Measurements from ENCODE around the gene KRT7.
"Not testable (repeated sequence)": the region's sequence is repeated elsewhere in the genome, so short reads cannot be mapped to it uniquely, and the experiment has no call there.

Gene KRT7

GRCh38 chr12:52238916-52239646 is 6.0 kb downstream of the KRT7 start:
- CTCF ChIA-PET = interaction anchor here (1.0 to 2.7 kb wide), 5 partner anchors 40 to 741 kb away, joined by 3 to 21 read pairs (median 6); no protein-coding TSS in a partner anchor
- no peak for DNase-seq (ENCODE audit: low read depth, low spot score)
- POLR2A ChIA-PET = no interaction called here
- no peak for TF ChIP-seq CTCF (IDR thresholded peaks at IDR 0.05; ENCODE audit: insufficient read depth, low read length, missing control alignments)
- no peak overlapping the region for H3K4me3 ChIP-seq (ENCODE audit: low read depth, low read length)

- no peak for TF ChIP-seq CTCF (IDR thresholded peaks at IDR 0.05; ENCODE audit: insufficient read depth, low read length, missing control alignments)
- no peak overlapping the region for H3K4me3 ChIP-seq (ENCODE audit: low read depth, low read length)
- CTCF ChIA-PET = interaction anchor here (1.0 kb wide), 1 partner anchor 39 kb away, joined by 3 read pairs; no protein-coding TSS in a partner anchor
- POLR2A ChIA-PET = no interaction called here
- DNase-seq (ENCODE audit: low read depth, low spot score) = no peak
These were observed 6.7 kb downstream of the KRT7 start for GRCh38 chr12:52239767-52240166.

- POLR2A ChIA-PET; H3K4me3 ChIP-seq (ENCODE audit: low read depth, low read length); DNase-seq (ENCODE audit: low read depth, low spot score): not testable (repeated sequence)
- CTCF ChIA-PET = interaction anchor here (1.0 kb wide), 1 partner anchor 39 kb away, joined by 3 read pairs; no protein-coding TSS in a partner anchor
These were observed 7.2 kb downstream of the KRT7 start for GRCh38 chr12:52240247-52240646.

GRCh38 chr12:52241205-52241842 is 8.3 kb downstream of the KRT7 start:
- ChIA-PET CTCF (interaction anchor here (1.4 to 13.9 kb wide), 3 partner anchors 29 to 86 kb away, joined by 3 to 128 read pairs (median 5); no protein-coding TSS in a partner anchor), POLR2A (no interaction called here)
- no peak for TF ChIP-seq CTCF (IDR thresholded peaks at IDR 0.05; ENCODE audit: insufficient read depth, low read length, missing control alignments)
- no peak for DNase-seq (ENCODE audit: low read depth, low spot score)
- H3K4me3 ChIP-seq (ENCODE audit: low read depth, low read length) = no peak overlapping the region

GRCh38 chr12:52242442-52243258 is 9.6 kb downstream of the KRT7 start:
- ChIA-PET CTCF (interaction anchor here (1.3 to 13.9 kb wide), 3 partner anchors 36 to 86 kb away, joined by 3 to 128 read pairs (median 5); no protein-coding TSS in a partner anchor), POLR2A (interaction anchor here (0.7 to 1.1 kb wide), 2 partner anchors 10 to 50 kb away, joined by 3 read pairs; partner anchors contain the start of gene KRT80)
- DNase-seq (ENCODE audit: low read depth, low spot score) = no peak
- H3K4me3 ChIP-seq (ENCODE audit: low read depth, low read length) = no peak overlapping the region
- TF ChIP-seq CTCF (IDR thresholded peaks at IDR 0.05; ENCODE audit: insufficient read depth, low read length, missing control alignments) = no peak

- DNase-seq (ENCODE audit: low read depth, low spot score) = no peak
- POLR2A ChIA-PET = interaction anchor here (0.7 to 1.4 kb wide), 5 partner anchors 10 to 631 kb away, joined by 3 to 5 read pairs (median 3); partner anchors contain the start of genes KRT7 and KRT80
- H3K4me3 ChIP-seq (ENCODE audit: low read depth, low read length) = no peak overlapping the region
- TF ChIP-seq CTCF (IDR thresholded peaks at IDR 0.05; ENCODE audit: insufficient read depth, low read length, missing control alignments) = no peak
- CTCF ChIA-PET = interaction anchor here (1.1 to 13.9 kb wide), 7 partner anchors 9 to 86 kb away, joined by 3 to 128 read pairs (median 4); partner anchors contain the start of gene KRT7
These were observed 10.3 kb downstream of the KRT7 start for GRCh38 chr12:52243259-52243855.
